SW 1271 (cell line): ENCODE data around the gene NTRK2.

Experiments used
- DNase-seq, 2 experiments: peaks; one replicate each; lab custom pipeline; 2025; lab: John Stamatoyannopoulos, UW

The NTRK2 gene

GRCh38 chr9:84736081-84736480 lies 66.6 kb downstream of the NTRK2 start:
- DNase-seq: no peak

DNA sequence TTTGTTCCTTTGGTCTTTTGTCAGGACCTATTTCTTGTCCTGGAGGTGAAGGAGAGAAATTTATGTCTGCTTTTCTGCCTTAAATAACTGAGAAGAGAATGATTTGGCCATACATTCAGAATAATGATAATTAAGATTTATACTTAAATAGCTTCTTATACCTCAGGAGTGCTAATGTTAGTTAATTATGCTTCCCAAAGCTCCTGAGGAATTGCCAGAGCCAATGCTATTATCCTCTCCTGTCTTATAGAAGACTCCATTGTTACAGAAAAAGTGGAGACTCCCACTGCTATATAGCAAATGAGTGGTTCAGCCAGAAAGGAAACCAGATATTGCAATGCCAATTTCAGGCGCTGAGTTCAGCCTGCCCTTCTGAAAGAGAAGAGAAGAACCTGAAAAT lies 67.0 kb downstream of the NTRK2 start:
- DNase-seq: no peak

DNA sequence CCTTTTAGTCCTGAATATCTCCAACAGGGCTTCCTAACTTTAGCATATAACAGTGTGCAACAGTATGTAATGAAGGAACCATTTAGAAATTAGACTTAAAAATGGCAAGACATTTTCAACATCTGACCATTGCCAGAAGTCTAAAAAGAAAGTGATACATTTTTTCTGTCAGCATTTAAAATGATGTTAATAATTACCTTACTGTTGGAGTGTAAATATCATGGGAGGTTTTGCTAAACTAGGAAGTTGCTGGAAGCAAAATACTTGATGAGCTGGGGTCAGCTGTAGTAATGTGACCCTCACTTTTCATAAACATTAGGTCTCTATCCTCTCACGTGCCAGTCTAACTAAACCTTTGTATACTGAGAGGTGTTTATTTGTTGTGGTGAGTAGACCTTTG lies 68.8 kb downstream of the NTRK2 start:
- DNase-seq: no peak

DNA sequence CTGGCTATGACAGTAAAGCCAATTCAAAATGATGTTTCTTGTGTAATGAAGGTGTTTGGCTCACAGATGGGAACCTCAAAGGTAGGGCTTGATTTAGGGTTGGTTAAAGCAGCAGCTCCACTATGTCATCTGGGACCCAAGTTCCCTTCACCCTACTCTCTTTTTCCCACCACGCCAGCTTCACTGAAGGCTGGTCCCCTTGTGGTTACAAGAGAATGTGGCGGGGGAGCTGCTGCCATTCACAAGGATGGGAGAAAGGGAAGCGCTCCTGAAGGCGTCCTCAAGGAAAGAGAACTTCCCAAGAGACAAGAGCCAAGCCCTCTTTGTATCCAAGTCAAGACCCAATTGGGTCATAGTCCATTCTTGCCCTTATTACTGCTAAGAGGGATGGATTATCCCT lies 72.7 kb downstream of the NTRK2 start:
- DNase-seq: no peak

GRCh38 chr9:84744195-84744594 lies 74.7 kb downstream of the NTRK2 start:
- DNase-seq: no peak

- DNase-seq: no peak
Observed at GRCh38 chr9:84744726-84745125, 75.2 kb downstream of the NTRK2 start.

DNA sequence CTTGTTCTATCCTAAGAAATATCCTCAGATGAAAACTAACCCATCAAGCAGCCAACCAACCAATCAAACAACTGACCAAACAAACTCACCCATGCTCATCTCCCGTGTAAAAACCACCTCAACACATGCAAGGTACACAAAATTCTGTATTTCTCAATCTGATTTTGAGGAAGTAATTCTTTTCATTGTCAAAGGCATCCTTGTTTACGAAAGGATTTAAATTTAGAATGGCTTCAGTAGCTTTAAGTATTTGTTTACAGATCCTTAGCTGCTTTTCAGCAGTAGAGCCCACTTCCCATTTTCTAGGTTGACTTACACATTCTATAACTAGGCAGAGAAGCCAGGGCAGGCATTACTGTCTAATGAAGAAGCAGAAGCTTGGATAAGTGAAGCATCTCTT lies 78.6 kb downstream of the NTRK2 start:
- DNase-seq: no peak

DNA sequence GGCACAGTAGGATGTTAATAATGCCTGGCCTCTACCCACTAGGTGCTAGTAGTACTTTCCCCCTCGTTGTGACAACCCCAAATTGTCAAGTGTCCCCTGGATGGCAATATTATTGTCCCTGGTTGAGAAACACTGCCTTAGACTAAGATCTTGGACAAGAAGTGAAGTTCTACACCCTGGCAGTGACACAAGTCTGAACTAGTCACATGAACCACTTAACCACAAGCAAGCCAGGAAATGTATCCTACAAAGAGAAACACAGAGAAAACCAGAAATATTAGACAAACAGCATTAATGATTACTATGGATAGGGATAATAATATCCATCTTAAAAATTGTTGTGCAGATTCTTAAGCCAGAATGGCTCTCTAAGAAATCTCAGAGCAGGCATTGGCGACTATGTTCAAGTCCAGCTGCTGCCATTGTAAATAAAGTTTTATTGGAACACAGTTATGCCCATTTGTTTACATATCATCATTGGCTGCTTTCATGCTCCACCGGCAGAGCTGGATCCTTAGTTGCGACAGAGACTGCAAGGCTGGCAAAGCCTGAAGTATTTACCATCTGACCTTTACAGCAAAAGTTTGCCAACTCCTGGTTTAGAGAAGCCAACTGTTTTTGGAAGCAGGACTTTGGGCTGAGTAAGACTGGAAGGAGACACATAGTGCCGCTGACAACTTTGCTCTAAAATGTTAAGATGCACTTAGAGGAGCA lies 80.8 kb downstream of the NTRK2 start:
- no peak for DNase-seq

GRCh38 chr9:84751921-84752320 lies 82.4 kb downstream of the NTRK2 start:
- DNase-seq: no peak

- no peak for DNase-seq
Observed at GRCh38 chr9:84754461-84754860, 84.9 kb downstream of the NTRK2 start.

DNA sequence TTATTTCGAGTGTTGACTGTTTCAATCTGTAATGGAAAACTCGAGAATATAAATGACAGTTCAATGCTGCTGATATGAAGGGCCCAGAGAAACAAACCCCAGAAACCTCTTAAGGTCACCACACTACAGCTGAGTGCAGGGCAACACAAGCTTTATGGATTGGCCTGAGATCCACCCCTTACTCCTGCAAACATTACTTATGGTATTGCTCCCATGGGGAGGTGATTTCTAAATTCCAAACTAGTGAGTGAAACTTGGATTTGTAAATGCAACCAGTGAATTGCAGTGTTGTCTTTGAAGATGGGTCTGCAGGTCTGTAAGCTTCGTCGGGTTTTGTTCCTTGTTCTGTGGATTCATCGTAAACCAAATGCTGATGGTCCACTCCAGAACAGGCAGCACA lies 85.4 kb downstream of the NTRK2 start:
- no peak for DNase-seq

DNA sequence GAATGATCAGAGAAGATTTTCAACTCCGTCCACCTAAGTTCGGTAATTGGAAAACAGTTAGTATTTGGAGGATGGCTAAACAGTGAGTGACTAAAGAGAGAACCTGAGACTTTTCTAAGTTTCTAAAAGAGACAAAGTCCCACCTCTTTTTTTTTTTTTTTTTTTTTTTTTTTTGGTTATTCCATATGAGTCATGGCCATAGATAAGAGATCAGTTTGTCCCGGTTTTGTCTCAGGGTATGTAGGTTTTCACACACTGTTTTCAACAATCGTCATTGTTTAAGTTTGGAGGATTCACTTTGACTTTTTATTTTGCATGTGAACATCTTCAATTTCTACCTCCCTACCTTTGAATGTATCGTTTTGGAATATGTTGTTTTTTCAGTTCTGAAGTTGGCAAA lies 85.9 kb downstream of the NTRK2 start:
- no peak for DNase-seq

DNA sequence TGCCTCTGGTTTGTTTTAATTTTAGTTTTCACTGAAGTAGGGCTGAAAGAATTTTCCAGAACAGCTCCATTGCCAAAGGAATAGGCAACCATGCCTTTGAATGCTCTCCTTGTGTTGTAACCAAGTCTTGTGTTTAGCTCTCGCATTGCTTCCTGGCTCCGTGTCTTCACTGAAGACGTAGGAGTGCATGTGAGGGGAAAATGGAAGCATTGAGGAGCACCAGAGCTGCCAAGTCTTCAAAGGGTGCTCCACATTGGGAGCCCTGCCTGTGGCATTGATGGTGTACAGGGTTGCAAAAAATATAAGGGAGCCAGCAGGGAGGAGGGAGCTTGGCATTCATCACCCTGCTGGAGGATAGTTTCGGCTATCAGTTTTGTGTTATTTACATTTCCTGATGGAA lies 86.6 kb downstream of the NTRK2 start:
- no peak for DNase-seq

GRCh38 chr9:84756731-84757130 lies 87.2 kb downstream of the NTRK2 start:
- no peak for DNase-seq

DNA sequence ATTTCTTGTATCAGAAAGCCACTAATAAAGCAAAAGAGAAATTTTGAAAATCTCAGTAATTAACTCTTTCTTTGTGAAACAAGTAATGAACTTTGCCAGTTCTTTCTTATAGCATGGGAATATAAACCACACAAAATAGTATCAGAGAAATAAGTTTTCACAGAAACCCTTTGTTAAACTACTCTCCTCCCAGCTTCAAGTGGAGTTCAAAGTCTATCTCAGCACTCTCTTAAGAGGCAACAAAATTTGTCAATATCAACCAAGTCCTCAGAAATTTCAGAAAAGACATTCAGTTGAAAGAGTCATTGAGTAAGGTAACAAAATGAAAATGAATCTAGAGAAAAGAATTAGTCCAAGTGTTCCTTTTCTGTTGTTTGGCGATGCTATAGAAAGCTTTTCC lies 89.3 kb downstream of the NTRK2 start:
- DNase-seq: no peak

GRCh38 chr9:84759300-84759750 lies 89.8 kb downstream of the NTRK2 start:
- DNase-seq: no peak

DNA sequence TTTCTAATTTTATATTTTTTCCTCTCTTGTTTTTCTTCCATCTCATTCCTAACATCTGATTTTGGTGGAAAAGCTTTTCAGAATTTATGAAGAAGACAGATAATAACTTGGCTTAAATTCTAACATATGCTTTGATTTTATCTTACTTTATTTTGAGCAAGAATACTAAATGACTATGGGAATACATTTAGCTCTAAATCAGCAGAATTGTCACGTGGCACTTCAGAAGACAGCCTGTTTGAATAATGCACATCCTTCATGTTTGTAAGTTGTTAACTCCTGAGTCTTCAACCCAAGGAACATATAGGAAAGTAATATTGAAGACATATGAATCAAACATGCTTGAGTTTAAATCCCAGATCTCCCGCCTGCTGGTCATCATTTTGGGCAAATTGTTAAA lies 90.3 kb downstream of the NTRK2 start:
- DNase-seq: no peak

DNA sequence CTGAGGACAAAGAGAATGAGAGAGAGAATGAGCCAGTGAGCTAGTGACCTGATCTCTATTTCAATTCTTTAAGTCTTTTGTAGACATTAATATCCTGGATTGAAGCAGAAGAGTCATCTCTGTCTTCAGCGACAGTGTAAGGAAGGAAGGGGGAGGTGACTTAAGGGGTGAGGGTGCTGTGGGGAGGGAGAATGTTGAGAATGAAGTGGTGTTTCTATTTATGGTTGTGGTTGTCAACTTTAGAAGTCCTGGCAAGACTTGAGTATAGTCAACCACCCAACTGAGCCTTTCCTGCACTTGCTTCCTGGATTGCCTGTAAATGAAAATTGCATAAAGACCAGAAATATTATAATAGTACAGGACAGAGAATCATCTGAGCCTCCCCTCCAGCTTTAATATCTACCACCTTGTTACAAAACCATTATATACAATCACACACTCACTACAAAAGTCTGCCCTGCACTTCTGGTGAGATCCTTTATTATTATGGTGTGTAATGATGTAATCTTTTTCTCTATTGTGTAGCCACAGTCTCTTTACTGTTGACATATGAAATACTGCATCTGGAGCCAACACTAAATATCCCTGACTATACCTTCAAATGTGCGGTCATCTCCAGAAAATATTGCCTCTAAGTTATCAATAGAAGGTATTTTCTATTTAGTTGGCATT lies 91.7 kb downstream of the NTRK2 start:
- DNase-seq: no peak

GRCh38 chr9:84772511-84772910 lies 103.0 kb downstream of the NTRK2 start:
- DNase-seq: no peak

- no peak for DNase-seq
Observed at GRCh38 chr9:84773022-84773421, 103.5 kb downstream of the NTRK2 start.

GRCh38 chr9:84775056-84775643 lies 105.6 kb downstream of the NTRK2 start:
- no peak for DNase-seq

- no peak for DNase-seq
Observed at GRCh38 chr9:84778570-84778969, 109.0 kb downstream of the NTRK2 start.

DNA sequence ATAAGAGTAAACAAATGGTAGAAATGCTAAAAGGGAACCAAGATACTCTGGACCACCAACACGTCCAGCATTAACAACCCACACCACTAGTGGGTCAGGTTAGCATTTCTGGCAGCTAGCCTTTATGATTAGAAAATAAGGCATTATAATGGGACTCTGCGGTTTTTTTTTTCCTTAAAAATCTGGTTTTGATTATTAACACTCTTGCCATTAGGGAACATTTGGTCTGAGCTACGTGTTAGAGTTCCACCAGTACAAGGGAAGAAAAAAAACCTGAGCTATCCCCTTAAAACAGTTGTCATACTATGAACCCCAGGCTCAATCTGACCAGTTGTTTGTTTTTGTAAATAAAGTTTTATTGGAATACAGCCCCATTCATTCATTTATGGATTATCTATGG lies 110.4 kb downstream of the NTRK2 start:
- DNase-seq: no peak

- no peak for DNase-seq
Observed at GRCh38 chr9:84780385-84780784, 110.9 kb downstream of the NTRK2 start.
